Suprapubic skin (tissue), 4 donors: Measurements from ENCODE around the gene RUFY4.

Source experiments
- CTCF ChIP-seq, 2 donors: fragments of 200-600 bp in 1 of 2; fragments of 450-650 bp in 1 of 2; sonication (generic) in 1 of 2; IDR thresholded peaks; one replicate each; pipeline ENCODE4 v1.5.1; 2016 to 2019; ENCODE audit warnings: antibody characterized with exemption in 2 of 2, mild to moderate bottlenecking in 1 of 2, moderate library complexity in 1 of 2
- EP300 ChIP-seq: sonication (generic); formaldehyde crosslinking; IDR thresholded peaks from one replicate; pipeline ENCODE4 v1.6.1; 2017; ENCODE audit warnings: antibody characterized with exemption
- POLR2A ChIP-seq, 2 donors: fragments of 450-650 bp; IDR thresholded peaks; one replicate each; pipeline ENCODE4 v1.6.1; 2017; ENCODE audit warnings: antibody characterized with exemption in 2 of 2, mild to moderate bottlenecking in 2 of 2, moderate library complexity in 2 of 2
- POLR2AphosphoS5 ChIP-seq, 3 donors: sonication (generic); formaldehyde crosslinking; IDR thresholded peaks; one replicate each; pipeline ENCODE4 v1.6.1; 2017; ENCODE audit warnings: antibody characterized with exemption in 3 of 3

GRCh38 chr2:218022131-218022850 is 46.8 kb upstream of the RUFY4 start:
- TF ChIP-seq CTCF (IDR thresholded peaks at IDR 0.05), result no peak
- no peak for TF ChIP-seq POLR2AphosphoS5 (IDR thresholded peaks at IDR 0.05)
- TF ChIP-seq EP300, result no peak
- no peak for TF ChIP-seq POLR2A (IDR thresholded peaks at IDR 0.05)
